K562 (cell line): ENCODE measurements around the gene POLR3GL.

Experiments
- EZH2 ChIP-seq: IDR thresholded peaks from 2 replicates; pipeline ENCODE4 v1.6.1; 2012; ENCODE audit warnings: low read depth, mild to moderate bottlenecking, inconsistent platforms, low read length, borderline replicate concordance
- KDM5B ChIP-seq: fragments of 200-600 bp; sonication (generic); IDR thresholded peaks from 2 replicates; pipeline ENCODE4 v1.6.1; 2012; ENCODE audit warnings: low read depth, mild to moderate bottlenecking, moderate library complexity, low read length, control low read depth, inconsistent platforms; ENCODE audit not compliant: insufficient replicate concordance
- SP1 ChIP-seq: sonication (generic); formaldehyde crosslinking; IDR thresholded peaks from 2 replicates; pipeline ENCODE4 v1.8.1; 2022; ENCODE audit warnings: mild to moderate bottlenecking, missing genetic modification reagents

DNA sequence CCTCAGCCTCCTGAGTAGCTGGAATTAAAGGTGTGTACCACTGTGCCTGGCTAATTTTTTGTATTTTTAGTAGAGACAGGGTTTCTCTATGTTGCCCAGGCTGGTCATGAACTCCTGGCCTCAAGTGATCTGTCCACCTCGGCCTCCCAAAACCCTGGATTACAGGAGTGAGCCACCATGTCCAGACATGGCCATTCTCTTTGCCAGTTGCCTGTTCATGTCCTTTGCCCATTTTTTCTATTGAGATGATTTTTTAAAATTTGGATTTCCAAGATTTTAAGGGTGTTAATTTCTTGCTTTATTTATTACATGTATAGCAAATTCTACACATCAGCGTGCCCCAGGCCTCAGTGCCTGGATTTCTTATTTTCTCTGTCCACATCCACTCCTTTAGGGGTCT lies 2.8 kb downstream of the POLR3GL start:
- TF ChIP-seq EZH2 = no peak
- TF ChIP-seq KDM5B = no peak
- no peak for TF ChIP-seq SP1 (CRISPR knock-in tag)
